DMS153 (cell line): Measurements from ENCODE around the gene AFAP1L1.
A peak's percentile ranks its signal among the peaks of the same experiment; 100 is the strongest.
"Not testable (repeated sequence)": the region's sequence is repeated elsewhere in the genome, so short reads cannot be mapped to it uniquely, and the experiment has no call there.

Experiments used
- DNase-seq: peaks from one replicate; lab custom pipeline; 2025; lab: John Stamatoyannopoulos, UW

Gene AFAP1L1

GRCh38 chr5:149261246-149261645 lies 10.4 kb upstream of the AFAP1L1 start:
- no peak for DNase-seq

- DNase-seq = no peak
These were observed 9.3 kb upstream of the AFAP1L1 start for GRCh38 chr5:149262315-149262714.

- no peak for DNase-seq
These were observed 7.1 kb upstream of the AFAP1L1 start for GRCh38 chr5:149264439-149265067.

GRCh38 chr5:149265068-149265465 lies 6.6 kb upstream of the AFAP1L1 start:
- no peak for DNase-seq

GRCh38 chr5:149265597-149265996 lies 6.1 kb upstream of the AFAP1L1 start:
- DNase-seq = no peak

- no peak for DNase-seq
These were observed 4.3 kb upstream of the AFAP1L1 start for GRCh38 chr5:149267241-149267973.

- no peak for DNase-seq
These were observed 2.6 kb upstream of the AFAP1L1 start for GRCh38 chr5:149268928-149269557.

- DNase-seq = no peak
These were observed 404 bp upstream of the AFAP1L1 start for GRCh38 chr5:149271195-149271715.

- DNase-seq = not testable (repeated sequence)
These were observed 1.1 kb downstream of the AFAP1L1 start for GRCh38 chr5:149272781-149273180.

GRCh38 chr5:149273237-149273636 lies 1.6 kb downstream of the AFAP1L1 start:
- no peak for DNase-seq

- no peak for DNase-seq
These were observed 2.3 kb downstream of the AFAP1L1 start for GRCh38 chr5:149273950-149274349.

GRCh38 chr5:149274939-149275338 lies 3.3 kb downstream of the AFAP1L1 start:
- DNase-seq = no peak

- DNase-seq = no peak
These were observed 6.1 kb downstream of the AFAP1L1 start for GRCh38 chr5:149277801-149278200.

- DNase-seq = no peak
These were observed 7.0 kb downstream of the AFAP1L1 start for GRCh38 chr5:149278451-149279210.

- DNase-seq = no peak
These were observed 8.0 kb downstream of the AFAP1L1 start for GRCh38 chr5:149279661-149280060.

- no peak for DNase-seq
These were observed 8.5 kb downstream of the AFAP1L1 start for GRCh38 chr5:149280124-149280523.

- DNase-seq = no peak
These were observed 9.1 kb downstream of the AFAP1L1 start for GRCh38 chr5:149280802-149281201.

GRCh38 chr5:149282027-149282965 lies 10.6 kb downstream of the AFAP1L1 start:
- DNase-seq = no peak

GRCh38 chr5:149282966-149283332 lies 11.3 kb downstream of the AFAP1L1 start:
- no peak for DNase-seq

- DNase-seq = peak; percentile 46
These were observed 12.2 kb downstream of the AFAP1L1 start for GRCh38 chr5:149283626-149284480.
